ENCODE data around the gene SLC29A1.

GRCh38 chr6:44257753-44258324, 34.4 kb downstream of the SLC29A1 start:
- TF ChIP-seq CTCF (conservative IDR thresholded peaks at IDR 0.05; ENCODE audit: low read depth, low read length) (no peak), EZH2 (IDR thresholded peaks at IDR 0.05; ENCODE audit: borderline replicate concordance, low read depth, low read length, poor library complexity, severe bottlenecking) (no peak)

Data from A673 (cell line).